H1 (cell line): ENCODE data around the gene SSPN. TPM values are rescaled to one million over a fixed set of nuclear protein-coding genes. Genes with fewer than 3 reads are reported as not detected.

Experiments used
- CTCF ChIA-PET: fragments of 300-600 bp; sonication (Branson Sonifier 250); formaldehyde crosslinking; loops from one replicate; lab custom pipeline; 2021; ENCODE audit not compliant: partially characterized antibody; lab: Charles Lee
- POLR2A ChIA-PET: fragments of 300-600 bp; sonication (Branson Sonifier 250); formaldehyde crosslinking; loops from one replicate; lab custom pipeline; 2021; ENCODE audit warnings: inconsistent platforms; ENCODE audit not compliant: partially characterized antibody; lab: Charles Lee
- DNase-seq, 2 experiments: peaks; one replicate each; pipeline versions ENCODE4 v3.0.0 to v3.0.0-alpha.2; 2010 to 2022; ENCODE audit warnings: low spot score in 2 of 2, low read depth in 1 of 2, mixed read lengths in 1 of 2
- FAIRE-seq: peaks from 2 replicates; lab custom pipeline; 2011; peaks lifted over from hg19 to GRCh38; lab: Jason Lieb, UNC
- H2AFZ ChIP-seq: 2 replicates; pipeline ENCODE4 v1.8.1; 2012; ENCODE audit warnings: low read length, inconsistent platforms
- H2AK5ac ChIP-seq: 2 replicates; pipeline ENCODE4 v1.6.1; 2013; ENCODE audit warnings: low read depth, low read length
- H2BK120ac ChIP-seq: replicated peaks from 2 replicates; pipeline ENCODE3; 2013; ENCODE audit warnings: low read depth, low read length, inconsistent platforms
- H2BK12ac ChIP-seq: 2 replicates; pipeline ENCODE4 v1.6.1; 2013; ENCODE audit warnings: low read depth, low read length
- H2BK15ac ChIP-seq: 2 replicates; pipeline ENCODE4 v1.6.1; 2013; ENCODE audit warnings: low read length
- H2BK20ac ChIP-seq: 2 replicates; pipeline ENCODE4 v1.6.1; 2013; ENCODE audit warnings: low read length
- H2BK5ac ChIP-seq: 2 replicates; pipeline ENCODE4 v1.6.1; 2013; ENCODE audit warnings: low read depth, low read length
- H3K14ac ChIP-seq: 2 replicates; pipeline ENCODE4 v1.6.1; 2013; ENCODE audit warnings: inconsistent platforms; ENCODE audit not compliant: insufficient read length
- H3K18ac ChIP-seq: 2 replicates; pipeline ENCODE4 v1.6.1; 2013; ENCODE audit warnings: low read length; ENCODE audit errors: extremely low read depth
- H3K23ac ChIP-seq: 2 replicates; pipeline ENCODE4 v1.6.1; 2013; ENCODE audit warnings: inconsistent platforms; ENCODE audit not compliant: insufficient read length
- H3K23me2 ChIP-seq: 2 replicates; pipeline ENCODE4 v1.6.1; 2013; ENCODE audit warnings: low read depth, low read length
- H3K27ac ChIP-seq: 2 replicates; pipeline ENCODE4 v1.6.1; 2011; ENCODE audit warnings: low read depth, low read length, inconsistent platforms
- H3K27me3 ChIP-seq, 4 experiments: replicated peaks in 1 of 4; 1 replicate in 1 of 4; 2 replicates in 3 of 4; pipeline versions ENCODE4 v1.6.1 to v1.8.1; 2011 to 2013; ENCODE audit warnings: low read length in 3 of 4, mild to moderate bottlenecking in 3 of 4, inconsistent platforms in 2 of 4, mixed read lengths in 2 of 4, moderate library complexity in 1 of 4; ENCODE audit not compliant: control insufficient read depth in 3 of 4, insufficient read depth in 3 of 4; ENCODE audit errors: extremely low read depth in 1 of 4
- H3K36me3 ChIP-seq, 4 experiments: 2 replicates each; pipeline versions ENCODE4 v1.6.1 to v1.8.1; 2011 to 2013; ENCODE audit warnings: mild to moderate bottlenecking in 4 of 4, low read length in 3 of 4, moderate library complexity in 2 of 4, control low read depth in 1 of 4, inconsistent platforms in 1 of 4; ENCODE audit not compliant: insufficient read depth in 4 of 4, control insufficient read depth in 2 of 4
- H3K4ac ChIP-seq: replicated peaks from 2 replicates; pipeline ENCODE3; 2013; ENCODE audit warnings: low read length, low read depth, mixed read lengths, inconsistent platforms; ENCODE audit not compliant: insufficient read length
- H3K4me1 ChIP-seq, 4 experiments: replicated peaks in 1 of 4; 1 replicate in 1 of 4; 2 replicates in 3 of 4; pipeline versions ENCODE4 v1.6.1 to v1.8.1; 2011 to 2013; ENCODE audit warnings: low read length in 3 of 4, inconsistent platforms in 2 of 4, mixed read lengths in 1 of 4; ENCODE audit not compliant: insufficient read depth in 4 of 4, control insufficient read depth in 3 of 4
- H3K4me2 ChIP-seq, 2 experiments: 2 replicates each; pipeline versions ENCODE4 v1.6.1 to v1.8.1; 2011 to 2013; ENCODE audit warnings: low read depth in 2 of 2, low read length in 2 of 2, control low read depth in 1 of 2, inconsistent platforms in 1 of 2, mild to moderate bottlenecking in 1 of 2; ENCODE audit not compliant: insufficient read depth in 1 of 2
- H3K4me3 ChIP-seq, 4 experiments: fragments of 200-600, 300-600 bp in 1 of 4; sonication (generic), shearing (Covaris generic), sonication (Bioruptor Twin) in 1 of 4; 2 replicates each; pipeline versions ENCODE4 v1.5.1 to v1.8.1; 2011 to 2016; ENCODE audit warnings: low read length in 4 of 4, low read depth in 3 of 4, control low read depth in 2 of 4, inconsistent platforms in 2 of 4, mild to moderate bottlenecking in 2 of 4, mixed read lengths in 1 of 4, moderate library complexity in 1 of 4; ENCODE audit not compliant: insufficient read depth in 2 of 4; ENCODE audit errors: extremely low read depth in 1 of 4
- H3K56ac ChIP-seq: replicated peaks from 2 replicates; pipeline ENCODE3; 2013; ENCODE audit warnings: low read depth, mild to moderate bottlenecking, mixed read lengths, low read length, inconsistent platforms; ENCODE audit not compliant: insufficient read length
- H3K79me1 ChIP-seq: 2 replicates; pipeline ENCODE4 v1.6.1; 2013; ENCODE audit warnings: low read depth, low read length, control low read depth
- H3K79me2 ChIP-seq, 2 experiments: 2 replicates each; pipeline versions ENCODE4 v1.6.1 to v1.8.1; 2012 to 2013; ENCODE audit warnings: low read length in 2 of 2, mild to moderate bottlenecking in 2 of 2, inconsistent platforms in 1 of 2; ENCODE audit not compliant: insufficient read depth in 2 of 2, control insufficient read depth in 1 of 2
- H3K9ac ChIP-seq, 4 experiments: replicated peaks in 1 of 4; 1 replicate in 1 of 4; 2 replicates in 3 of 4; pipeline versions ENCODE4 v1.6.1 to v1.8.1; 2011 to 2013; ENCODE audit warnings: low read depth in 3 of 4, low read length in 3 of 4, control low read depth in 2 of 4, mild to moderate bottlenecking in 2 of 4, moderate library complexity in 2 of 4, inconsistent platforms in 1 of 4; ENCODE audit errors: extremely low read depth in 1 of 4
- H3K9me3 ChIP-seq, 2 experiments: 2 replicates each; pipeline versions ENCODE4 v1.6.1 to v1.8.1; 2012 to 2013; ENCODE audit warnings: mild to moderate bottlenecking in 2 of 2, moderate library complexity in 2 of 2, control low read depth in 1 of 2, inconsistent platforms in 1 of 2, low read depth in 1 of 2, low read length in 1 of 2, mixed read lengths in 1 of 2; ENCODE audit not compliant: insufficient read depth in 2 of 2
- H4K20me1 ChIP-seq, 2 experiments: replicated peaks in 1 of 2; 2 replicates each; pipeline versions ENCODE3 to v1.8.1; 2011 to 2013; ENCODE audit warnings: inconsistent platforms in 2 of 2, low read length in 2 of 2, mild to moderate bottlenecking in 1 of 2; ENCODE audit not compliant: insufficient read depth in 2 of 2, control insufficient read depth in 1 of 2
- H4K5ac ChIP-seq: 2 replicates; pipeline ENCODE4 v1.6.1; 2013; ENCODE audit warnings: low read length, low read depth, mixed read lengths, inconsistent platforms; ENCODE audit not compliant: insufficient read length
- H4K8ac ChIP-seq: 2 replicates; pipeline ENCODE4 v1.8.0; 2013; ENCODE audit warnings: mild to moderate bottlenecking, moderate library complexity, low read length, inconsistent platforms; ENCODE audit not compliant: insufficient read depth; ENCODE audit errors: extremely low read depth
- H4K91ac ChIP-seq: replicated peaks from 2 replicates; pipeline ENCODE3; 2013; ENCODE audit warnings: low read length, mixed read lengths, inconsistent platforms; ENCODE audit not compliant: insufficient read length
- TCF12 ChIP-seq: IDR thresholded peaks from 2 replicates; pipeline ENCODE4 v1.6.1; 2011; ENCODE audit warnings: low read depth, mild to moderate bottlenecking, low read length
- WGBS, 2 experiments: shearing (Covaris generic) in 1 of 2; methylation state at CpG; one replicate each; pipeline versions ENCODE4 v1.1.6 to v1.1.7; 2013 to 2015; ENCODE audit warnings: low lambda C conversion rate in 2 of 2, mixed read lengths in 2 of 2, inconsistent platforms in 1 of 2, low coverage in 1 of 2, missing lambda C conversion rate in 1 of 2; ENCODE audit not compliant: insufficient replicate concordance in 2 of 2, insufficient coverage in 1 of 2, insufficient read length in 1 of 2; ENCODE audit errors: extremely low coverage in 1 of 2, missing lambda C conversion rate in 1 of 2; 5-methylcytosine and 5-hydroxymethylcytosine counted together
- polyA plus RNA-seq, 7 experiments: library from polyadenylated mRNA; depleted of rRNA in 3 of 7; stranded (reverse) in 5 of 7; unstranded in 2 of 7; fragments of >200 nt in 5 of 7; fragments of 200-250 nt in 2 of 7; gene quantifications; 1 replicate in 5 of 7; 2 replicates in 1 of 7; 4 replicates in 1 of 7; pipeline versions ENCODE4 v1.2.1 to v1.2.3, GENCODE V29; 2011 to 2013; ENCODE audit warnings: missing spikeins in 2 of 7, mixed read lengths in 2 of 7
- total RNA-seq: library from RNA; stranded (reverse); fragmentation: NEBNext Ultra II Directional; extraction: Animal tissue kit (Norgen Biotek cat#: 25700); gene quantifications from 2 replicates; pipeline ENCODE4 v1.2.1, GENCODE V29; 2021

The SSPN gene
- total and polyA plus RNA-seq, 2 of the 8 experiments (the other 6 are each of a cell fraction or from before 2014, with no cell fraction given): 0.86 to 1.8 TPM

DNA sequence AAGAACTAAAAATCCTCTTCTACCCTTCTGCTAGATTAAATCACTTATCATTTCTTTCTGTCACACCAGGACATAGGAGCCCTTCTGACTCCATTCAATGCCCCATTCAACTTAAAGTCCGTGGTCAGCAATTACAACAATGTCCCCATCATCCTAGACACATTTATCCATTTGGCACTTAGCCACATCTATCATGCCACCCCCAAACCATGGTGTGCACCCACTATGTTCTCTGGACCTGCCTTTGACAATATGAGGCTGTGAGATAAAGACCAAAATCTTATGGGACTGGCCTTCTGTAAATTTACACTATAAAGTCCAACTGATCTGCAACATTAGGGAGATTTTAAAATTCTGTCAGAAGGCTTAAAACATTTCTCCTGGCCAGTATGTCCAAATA lies 104.4 kb downstream of the SSPN start:
- H3K23me2 ChIP-seq: no peaks in the 10 kb centered on the region
- H3K27me3 ChIP-seq: no peaks in the 10 kb centered on the region; a peak in 2 of 7 replicates
- DNase-seq (no peak), FAIRE-seq (no peak)
- H2BK20ac ChIP-seq: no peak overlapping the region
- no peak overlapping the region for H4K8ac ChIP-seq
- no peaks in the 10 kb centered on the region for H4K20me1 ChIP-seq
- H3K4ac ChIP-seq: no peak overlapping the region
- no peaks in the 10 kb centered on the region for H3K36me3 ChIP-seq
- H3K4me3 ChIP-seq: no peak overlapping the region
- H4K91ac ChIP-seq: no peak overlapping the region
- no peak overlapping the region for H3K23ac ChIP-seq
- H3K79me1 ChIP-seq: no peaks in the 10 kb centered on the region
- no peak overlapping the region for H2BK120ac ChIP-seq
- TF ChIP-seq TCF12: no peak
- ChIA-PET CTCF (interaction anchor here (1.0 to 1.1 kb wide), 2 partner anchors 12 to 202 kb away, joined by 3 to 5 read pairs; no protein-coding TSS in a partner anchor), POLR2A (no interaction called here)
- H3K56ac ChIP-seq: no peak overlapping the region
- no peak overlapping the region for H2BK12ac ChIP-seq
- no peak overlapping the region for H3K27ac ChIP-seq
- no peak overlapping the region for H3K4me2 ChIP-seq
- H3K18ac ChIP-seq: no peak overlapping the region
- no peak overlapping the region for H2BK5ac ChIP-seq
- no peak overlapping the region for H2AFZ ChIP-seq
- H3K14ac ChIP-seq: no peak overlapping the region
- no peak overlapping the region for H2AK5ac ChIP-seq
- H3K9ac ChIP-seq: no peak overlapping the region
- no peak overlapping the region for H2BK15ac ChIP-seq
- H3K9me3 ChIP-seq: no peaks in the 10 kb centered on the region
- no peaks in the 10 kb centered on the region for H3K79me2 ChIP-seq
- WGBS, 2 experiments: 100% methylated on average over 1 of the region's 1 CpG; no CpG with 5 or more reads in 1 of the 2 experiments
- H3K4me1 ChIP-seq: no peaks in the 10 kb centered on the region
- H4K5ac ChIP-seq: no peak overlapping the region

Other genes starting within 250 kb of the SSPN start
- 46.7 and 48.2 TPM in 2 replicates for gene RASSF8, start 236.9 kb upstream of the SSPN start, total RNA-seq
- 4.4 and 6.4 TPM in 2 replicates for gene RASSF8, start 236.9 kb upstream of the SSPN start, polyA plus RNA-seq (2011; rRNA removed)
- gene BHLHE41, start 70.5 kb upstream of the SSPN start, total RNA-seq: 1.6 and 3.4 TPM in 2 replicates
- 0.58 and 1.1 TPM in 2 replicates for gene BHLHE41, start 70.5 kb upstream of the SSPN start, polyA plus RNA-seq (2011; rRNA removed)